GM18907 (cell line): ENCODE results near the gene QPRT.
"Not testable (repeated sequence)": the region's sequence is repeated elsewhere in the genome, so short reads cannot be mapped to it uniquely, and the experiment has no call there.

ENCODE experiments used
- ATAC-seq: cut with Tn5 transposase; IDR thresholded peaks from one replicate; pipeline ENCODE4 v1.9.1; 2021; ENCODE audit warnings: mild to moderate bottlenecking, moderate library complexity; ENCODE audit not compliant: unreplicated experiment

The QPRT gene

DNA sequence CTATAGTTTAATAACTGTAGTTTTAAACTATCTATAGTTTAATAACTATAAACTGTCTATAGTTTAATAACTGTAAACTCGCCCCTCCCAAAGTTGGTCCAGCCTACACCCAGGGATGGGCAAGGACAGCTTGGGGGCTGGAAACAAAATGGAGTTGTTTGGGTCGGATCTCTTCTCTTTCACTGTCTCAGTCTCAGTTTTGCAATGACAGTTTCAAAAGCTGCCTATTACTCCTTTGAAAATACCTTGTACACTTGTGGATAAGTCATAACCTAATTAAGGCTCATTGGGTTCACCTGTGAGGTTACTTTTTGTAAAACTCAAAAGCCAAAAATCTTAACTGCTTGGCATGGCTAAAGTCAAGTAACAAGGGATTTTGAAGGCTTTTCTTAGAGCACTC lies 35.4 kb downstream of the QPRT start:
- no peak for ATAC-seq

DNA sequence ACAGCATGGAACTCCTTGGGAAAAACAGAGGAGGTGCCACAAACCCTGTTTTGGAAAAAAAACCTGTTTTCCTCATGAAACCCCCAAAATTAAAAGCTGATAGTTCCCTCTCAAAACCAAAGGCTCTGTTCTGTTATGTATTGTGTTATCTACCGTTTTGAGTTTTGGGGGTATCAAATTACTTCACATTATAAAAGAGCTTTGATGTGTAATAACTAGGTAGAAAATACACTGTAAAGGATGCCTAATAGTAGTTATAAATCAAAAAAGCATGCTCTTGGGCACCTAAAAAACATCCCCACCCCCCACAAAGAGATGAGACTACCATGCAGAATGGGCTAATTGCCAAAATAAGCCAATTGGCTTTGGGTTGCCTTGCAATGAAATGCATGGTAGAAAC lies 36.0 kb downstream of the QPRT start:
- no peak for ATAC-seq

DNA sequence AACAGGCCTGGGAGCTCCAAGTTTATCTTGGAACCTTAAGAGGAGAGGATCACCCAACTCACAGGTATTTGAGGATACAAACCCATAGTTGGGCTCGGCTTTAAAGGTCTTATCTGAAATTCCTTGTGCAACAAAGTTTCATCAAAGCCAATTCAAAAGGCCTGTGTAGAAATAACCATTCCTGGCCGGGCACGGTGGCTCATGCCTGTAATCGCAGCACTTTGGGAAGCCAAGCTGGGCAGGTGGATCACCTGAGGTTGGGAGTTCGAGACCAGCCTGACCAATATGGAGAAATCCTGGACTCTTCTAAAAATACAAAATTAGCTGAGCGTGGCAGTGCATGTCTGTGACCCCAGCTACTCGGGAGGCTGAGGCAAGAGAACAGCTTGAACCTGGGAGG lies 38.1 kb downstream of the QPRT start:
- ATAC-seq = no peak

DNA sequence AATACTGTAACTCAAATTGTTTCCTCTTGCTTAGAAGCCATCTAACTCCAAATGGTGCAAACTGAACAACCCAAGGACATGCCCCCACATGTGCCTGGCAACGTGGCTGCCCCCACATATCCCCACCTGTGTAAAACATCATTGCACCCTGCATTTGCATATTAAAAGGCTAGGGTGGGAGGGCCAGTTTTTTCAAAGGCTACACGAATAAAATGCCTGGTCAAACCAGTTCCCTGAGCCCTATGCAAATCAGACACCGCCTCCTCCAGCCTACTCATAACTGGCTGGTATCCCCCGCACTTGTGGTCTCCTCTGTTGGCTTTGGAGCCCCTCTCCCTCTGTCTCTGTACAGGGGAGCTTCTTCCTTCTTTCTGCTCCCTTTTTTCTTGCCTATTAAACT lies 40.1 kb downstream of the QPRT start:
- ATAC-seq = no peak

DNA sequence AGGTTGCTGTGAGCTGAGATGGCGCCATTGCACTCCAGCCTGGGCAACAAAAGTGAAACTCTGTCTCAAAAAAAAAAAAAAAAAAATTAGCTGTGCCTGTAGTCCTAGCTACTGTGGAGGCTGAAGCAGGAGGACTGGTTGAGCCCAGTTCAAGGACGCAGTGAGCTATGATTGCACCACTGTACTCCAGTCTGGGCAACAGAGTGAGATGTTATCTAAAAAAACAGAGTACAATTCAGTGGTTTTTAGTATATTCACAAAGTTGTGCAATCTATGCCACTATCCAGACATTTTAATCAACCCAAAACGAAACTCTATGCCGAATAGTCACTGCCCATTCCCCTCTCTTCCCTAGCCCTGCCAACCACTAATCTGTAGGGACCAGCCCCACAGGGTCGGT lies 41.7 kb downstream of the QPRT start:
- ATAC-seq = no peak

DNA sequence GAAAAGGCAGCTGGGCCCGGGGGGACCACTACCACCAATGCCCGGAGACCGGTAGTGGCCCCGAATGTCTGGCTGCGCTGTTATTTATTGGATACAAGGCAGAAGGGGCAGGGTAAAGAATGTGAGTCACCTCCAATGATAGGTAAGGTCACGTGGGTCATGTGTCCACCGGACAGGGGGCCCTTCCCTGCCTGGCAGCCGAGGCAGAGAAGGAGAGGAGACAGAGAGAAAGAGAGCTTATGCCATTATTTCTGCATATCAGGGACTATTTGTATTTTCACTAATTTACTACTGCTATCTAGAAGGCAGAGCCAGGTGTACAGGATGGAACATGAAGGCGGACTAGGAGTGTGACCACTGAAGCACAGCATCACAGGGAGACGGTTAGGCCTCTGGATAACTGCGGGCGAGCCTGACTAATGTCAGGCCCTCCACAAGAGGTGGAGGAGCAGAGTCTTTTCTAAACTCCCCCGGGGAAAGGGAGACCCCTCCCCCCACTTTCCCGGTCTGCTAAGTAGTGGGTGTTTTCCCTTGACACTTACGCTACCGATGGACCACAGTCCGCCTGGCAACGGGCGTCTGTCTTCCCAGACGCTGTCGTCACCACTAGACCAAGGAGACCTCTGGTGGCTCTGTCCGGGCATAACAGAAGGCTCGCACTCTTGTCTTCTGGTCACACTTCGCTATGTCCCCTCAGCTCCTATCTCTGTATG lies 42.3 kb downstream of the QPRT start:
- ATAC-seq = not testable (repeated sequence)

DNA sequence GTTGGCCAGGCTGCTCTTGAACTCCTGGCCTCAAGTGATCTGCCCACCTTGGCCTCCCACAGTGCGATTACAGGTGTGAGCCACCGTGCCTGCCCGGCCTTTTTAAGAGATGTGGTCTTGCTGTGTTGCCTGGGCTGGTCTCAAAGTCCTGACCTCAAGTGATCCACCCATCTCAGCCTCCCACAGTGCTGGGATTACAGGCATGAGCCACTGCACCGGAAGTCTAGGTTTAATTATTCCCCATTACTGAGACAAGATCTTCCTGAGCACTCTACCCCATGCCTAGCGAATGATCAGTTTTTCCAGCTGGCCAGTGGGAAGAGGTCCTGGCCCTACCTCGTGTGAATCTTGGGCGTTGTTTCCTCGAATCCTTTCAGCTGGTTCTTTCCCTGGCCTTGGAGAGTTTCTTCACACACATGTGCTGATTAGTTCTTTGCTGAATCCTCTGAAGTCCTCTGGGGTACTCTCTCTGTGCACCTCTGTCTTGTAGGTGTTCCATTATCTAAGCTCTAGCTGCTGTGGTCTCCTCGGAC lies 47.9 kb downstream of the QPRT start:
- ATAC-seq = no peak

DNA sequence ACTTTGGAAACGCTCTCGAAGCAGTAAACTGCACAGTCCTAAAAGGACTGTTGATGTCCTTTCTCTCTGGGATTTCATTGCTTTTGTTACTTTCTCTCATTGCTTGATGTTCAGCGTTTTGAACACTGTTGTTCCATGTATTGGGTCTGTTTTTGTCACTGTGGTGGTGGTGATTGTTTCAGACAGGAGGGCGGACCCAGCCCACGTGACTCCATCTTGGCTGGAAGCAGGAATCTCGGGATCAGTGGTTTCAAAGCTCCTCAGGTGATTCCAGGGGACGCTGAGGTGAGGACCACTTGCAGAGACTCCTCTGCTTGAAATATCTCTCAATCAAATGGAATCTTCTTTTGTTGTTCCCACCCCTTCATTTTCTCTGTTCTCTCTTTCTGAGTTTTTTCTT lies 48.5 kb downstream of the QPRT start:
- no peak for ATAC-seq

DNA sequence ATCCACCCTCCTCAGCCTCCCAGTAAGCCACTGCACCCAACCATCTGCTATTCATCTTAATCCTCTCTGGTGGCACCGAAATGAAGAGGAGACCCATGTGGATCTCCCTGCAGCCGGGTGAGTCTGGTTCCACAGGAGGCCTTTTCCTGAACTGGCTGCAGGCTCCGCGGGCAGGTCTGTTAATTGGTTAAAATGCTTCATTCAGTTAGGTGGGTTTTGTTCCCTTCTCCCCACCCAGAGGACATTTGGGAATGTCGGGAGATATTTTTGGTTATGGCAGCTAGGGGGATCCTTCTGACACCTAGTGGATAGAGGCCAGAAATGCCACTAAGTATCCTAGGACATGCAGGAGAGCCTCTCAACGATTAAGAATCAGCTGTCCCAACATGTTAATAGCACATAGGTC lies 50.1 kb downstream of the QPRT start:
- no peak for ATAC-seq

DNA sequence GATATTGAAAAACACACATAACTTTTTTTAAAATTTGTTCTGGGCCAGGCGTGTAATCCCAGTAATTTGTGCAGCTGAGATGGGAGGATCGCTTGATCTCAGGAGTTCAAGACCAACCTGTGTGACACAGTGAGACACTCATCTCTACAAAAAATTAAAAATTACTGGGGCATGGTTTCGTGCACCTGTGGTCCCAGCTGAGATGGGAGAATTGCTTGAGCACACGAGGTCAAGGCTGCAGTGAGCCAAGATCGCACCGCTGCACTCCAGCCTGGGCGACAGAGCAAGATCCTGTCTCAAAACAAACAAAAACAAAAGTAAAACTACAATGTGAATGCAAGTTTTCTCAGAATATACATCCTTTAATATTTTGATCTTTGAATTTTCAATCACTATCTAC lies 51.7 kb downstream of the QPRT start:
- ATAC-seq = peak; percentile 38

DNA sequence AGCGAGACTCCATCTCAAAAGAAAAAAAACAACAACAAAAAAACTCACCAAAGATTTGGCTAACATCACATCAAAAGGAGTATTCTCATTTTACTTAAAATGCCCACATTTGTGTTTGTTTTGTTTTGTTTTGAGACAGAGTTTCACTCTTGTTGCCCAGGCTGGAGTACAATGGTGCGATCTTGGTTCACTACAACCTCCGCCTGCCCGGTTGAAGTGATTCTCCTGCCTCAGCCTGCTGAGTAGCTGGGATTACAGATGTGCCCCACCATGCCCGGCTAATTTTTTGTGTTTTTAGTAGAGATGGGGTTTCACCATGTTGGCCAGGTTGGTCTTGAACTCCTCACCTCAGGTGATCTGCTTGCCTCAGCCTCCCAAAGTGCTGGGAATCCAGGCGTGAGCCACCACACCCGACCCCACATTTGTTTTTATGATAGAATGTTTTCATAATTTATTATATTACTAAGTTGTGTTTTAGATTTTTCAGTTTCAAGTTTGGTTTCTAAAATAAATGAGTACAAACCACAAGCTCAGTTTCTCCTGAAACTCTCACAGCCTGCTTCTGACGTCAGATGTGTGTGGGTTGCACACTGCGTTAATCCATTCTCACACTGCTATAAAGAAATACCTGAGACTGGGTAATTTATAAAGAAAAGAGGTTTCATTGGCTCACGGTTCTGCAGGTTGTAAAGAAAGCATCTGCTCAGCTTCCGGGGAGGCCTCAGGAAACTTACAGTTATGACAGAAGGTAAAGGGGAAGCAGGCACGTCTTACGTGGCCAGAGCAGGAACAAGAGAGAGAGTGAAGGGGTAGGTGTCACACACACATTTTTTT lies 53.0 kb downstream of the QPRT start:
- ATAC-seq = peak; percentile 59

DNA sequence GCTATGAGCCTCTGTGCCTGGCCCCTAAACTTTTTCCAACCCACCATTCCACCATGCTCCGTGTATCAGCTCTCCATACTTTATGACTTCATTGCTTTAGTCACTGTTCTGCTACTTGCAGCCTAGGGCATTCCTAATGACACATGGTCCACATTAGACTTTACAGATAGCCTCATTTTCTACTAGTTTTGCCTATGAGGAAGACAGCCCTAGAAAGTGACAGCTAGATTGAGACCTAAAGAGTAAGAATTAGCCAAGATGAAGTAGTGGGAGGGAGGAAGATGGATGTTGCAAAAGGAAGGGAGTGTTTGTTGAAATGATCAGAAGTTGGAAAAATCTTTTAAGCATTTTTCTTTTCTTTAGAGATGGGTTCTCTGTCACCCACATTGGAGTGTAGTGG lies 55.8 kb downstream of the QPRT start:
- ATAC-seq = no peak

DNA sequence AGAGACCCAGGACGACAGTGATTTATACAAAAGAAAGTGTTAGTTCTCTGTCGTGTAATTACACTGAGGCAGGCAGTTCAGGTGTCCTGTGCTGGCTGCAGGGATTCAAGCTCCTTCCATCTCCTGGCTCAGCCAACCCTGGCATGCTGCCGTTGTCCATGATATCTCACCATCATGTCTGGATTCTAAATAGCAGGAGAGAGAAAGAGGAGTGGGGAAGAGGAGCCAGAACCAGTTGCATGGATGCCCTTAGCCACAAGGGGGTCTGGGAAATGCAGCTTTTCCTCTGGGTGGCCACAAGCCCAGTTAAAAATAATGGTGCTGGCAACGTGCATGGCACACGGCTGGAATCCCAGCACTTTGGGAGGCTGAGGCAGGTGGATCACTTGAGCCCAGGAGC lies 57.1 kb downstream of the QPRT start:
- ATAC-seq = no peak

DNA sequence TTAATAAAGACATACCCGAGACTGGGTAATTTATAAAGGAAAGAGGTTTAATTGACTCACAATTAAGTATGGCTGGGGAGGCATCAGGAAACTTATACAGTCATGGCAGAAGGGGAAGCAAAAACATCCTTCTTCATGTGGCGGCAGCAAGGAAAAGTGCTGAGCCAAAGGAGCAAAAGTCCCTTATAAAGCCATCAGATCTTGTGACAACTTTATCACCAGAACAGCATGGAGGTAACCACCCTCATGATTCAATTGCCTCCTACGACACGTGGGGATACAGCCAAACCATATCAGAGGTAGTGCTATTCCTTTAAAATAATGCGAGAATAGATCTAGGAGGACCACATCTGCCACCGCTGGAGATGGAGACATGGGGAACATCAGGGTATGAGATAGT lies 57.8 kb downstream of the QPRT start:
- ATAC-seq = no peak

DNA sequence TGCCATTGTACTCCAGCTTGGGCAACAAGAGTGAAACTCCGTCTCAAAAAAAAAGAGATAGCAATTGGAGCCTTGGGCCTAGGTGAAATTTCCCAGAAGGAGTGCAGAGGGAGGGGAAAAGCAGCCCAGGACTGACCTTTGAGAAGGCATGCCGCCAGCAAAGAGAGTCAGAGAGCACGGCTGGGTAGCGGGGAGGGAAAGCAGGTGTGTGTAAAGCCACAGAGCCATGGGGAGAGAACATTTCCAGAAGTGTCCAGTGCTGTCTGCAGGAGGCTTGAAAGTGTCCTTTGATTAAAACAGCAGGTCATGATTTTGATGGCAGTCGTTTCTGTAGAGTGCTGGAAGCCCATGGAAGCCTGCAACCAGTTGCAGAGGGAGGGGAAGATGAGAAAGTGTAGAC lies 58.7 kb downstream of the QPRT start:
- no peak for ATAC-seq

DNA sequence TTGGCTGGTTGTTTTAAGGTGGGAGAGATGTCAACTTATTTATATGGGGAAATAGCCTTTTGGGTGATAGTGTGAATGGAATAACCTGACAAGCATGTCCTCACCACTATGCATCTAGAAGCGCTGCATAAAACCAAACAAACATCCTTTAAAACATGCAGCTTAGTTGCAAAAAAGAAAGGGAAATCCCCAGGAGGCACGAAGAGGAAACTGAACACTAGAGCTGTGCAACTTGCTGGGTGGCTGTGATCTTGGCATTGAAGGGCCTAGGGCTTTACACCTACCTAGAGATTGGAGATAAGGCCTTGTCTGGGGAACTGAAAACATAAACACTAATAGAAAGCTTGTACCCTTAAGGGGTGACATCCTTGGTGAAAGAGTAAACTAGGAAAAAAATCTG lies 59.5 kb downstream of the QPRT start:
- peak; percentile 44 for ATAC-seq

DNA sequence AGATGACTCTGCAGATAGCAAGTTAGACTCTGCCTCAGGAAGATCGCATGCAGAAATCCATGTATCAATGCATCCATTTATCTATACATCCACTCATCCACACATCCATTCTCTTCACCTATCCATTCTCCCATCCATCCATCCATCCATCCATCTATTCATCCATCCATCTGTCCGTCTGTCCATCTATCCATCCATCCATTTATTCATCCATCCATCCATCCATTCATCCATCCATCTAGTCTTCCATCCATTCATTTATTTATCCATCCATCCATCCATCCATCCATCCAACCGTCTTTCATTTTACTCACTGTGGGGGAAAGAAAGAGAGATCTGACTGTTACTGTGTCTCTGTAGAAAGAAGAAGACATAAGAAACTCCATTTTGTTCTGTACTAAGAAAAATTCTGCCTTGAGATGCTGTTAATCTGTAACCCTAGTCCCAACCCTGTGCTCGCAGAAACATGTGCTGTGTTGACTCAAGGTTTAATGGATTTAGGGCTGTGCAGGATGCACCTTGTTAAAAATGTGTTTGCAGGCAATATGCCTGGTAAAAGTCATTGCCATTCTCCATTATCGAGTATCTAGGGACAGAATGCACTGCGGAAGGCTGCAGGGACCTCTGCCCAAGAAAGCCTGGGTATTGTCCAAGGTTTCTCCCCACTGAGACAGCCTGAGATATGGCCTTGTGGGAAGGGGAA lies 61.1 kb downstream of the QPRT start:
- not testable (repeated sequence) for ATAC-seq

DNA sequence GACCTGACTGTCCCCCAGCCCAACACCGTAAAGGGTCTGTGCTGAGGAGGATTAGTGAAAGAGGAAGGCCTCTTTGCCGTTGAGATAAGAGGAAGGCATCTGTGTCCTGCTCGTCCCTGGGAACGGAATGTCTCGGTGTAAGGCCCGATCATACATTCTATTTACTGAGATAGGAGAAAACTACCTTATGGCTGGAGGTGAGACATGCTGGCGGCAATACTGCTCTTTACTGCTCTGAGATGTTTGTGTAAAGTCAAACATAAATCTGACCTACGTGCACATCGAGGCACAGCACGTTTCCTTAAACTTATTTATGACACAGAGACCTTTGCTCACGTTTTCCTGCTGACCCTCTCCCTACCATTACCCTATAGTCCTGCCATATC lies 61.6 kb downstream of the QPRT start:
- ATAC-seq = not testable (repeated sequence)

DNA sequence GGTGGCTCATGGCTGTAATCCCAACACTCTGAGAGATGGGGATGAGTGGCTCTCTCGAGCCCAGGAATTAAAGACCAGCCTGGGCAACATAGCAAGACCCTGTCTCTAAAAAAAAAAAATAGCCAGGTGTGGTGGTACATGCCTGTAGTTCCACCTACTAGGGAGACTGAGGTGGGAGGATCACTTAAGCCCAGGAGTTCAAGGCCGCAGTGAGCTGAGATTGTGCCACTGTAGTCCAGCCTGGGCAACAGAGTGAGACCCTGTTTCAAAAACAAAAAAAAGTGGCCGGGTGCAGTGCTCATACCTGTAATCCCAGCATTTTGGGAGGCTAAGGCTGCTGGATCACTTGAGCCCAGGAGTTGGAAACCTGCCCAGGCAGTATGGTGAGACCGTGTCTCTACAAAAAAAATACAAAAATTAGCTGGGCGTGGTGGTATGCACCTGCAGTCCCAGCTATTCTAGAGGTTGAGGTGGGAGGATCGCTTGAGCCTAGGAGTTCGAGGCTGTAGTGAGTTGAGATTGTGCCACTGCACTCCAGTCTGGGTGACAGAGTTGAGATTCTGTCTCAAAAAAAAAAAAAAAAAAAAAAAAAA lies 63.8 kb downstream of the QPRT start:
- ATAC-seq = no peak

DNA sequence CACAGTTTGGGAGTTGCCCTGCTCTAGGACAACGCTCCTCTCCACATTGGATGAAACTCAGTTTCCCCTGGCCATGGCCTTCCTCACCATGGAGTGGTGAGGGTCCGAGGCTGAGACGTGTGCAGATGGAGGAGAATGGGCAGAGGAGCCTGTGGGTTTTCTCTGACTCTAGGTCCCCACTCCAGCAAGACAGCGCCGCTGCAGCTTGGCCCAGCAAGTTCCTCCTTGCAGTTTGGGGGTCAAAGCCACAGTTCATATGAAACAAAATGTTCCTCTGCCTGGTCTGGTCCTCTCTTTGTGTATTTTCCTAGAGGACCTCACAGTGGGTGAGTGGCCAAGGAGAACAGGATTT lies 64.5 kb downstream of the QPRT start:
- ATAC-seq = no peak

DNA sequence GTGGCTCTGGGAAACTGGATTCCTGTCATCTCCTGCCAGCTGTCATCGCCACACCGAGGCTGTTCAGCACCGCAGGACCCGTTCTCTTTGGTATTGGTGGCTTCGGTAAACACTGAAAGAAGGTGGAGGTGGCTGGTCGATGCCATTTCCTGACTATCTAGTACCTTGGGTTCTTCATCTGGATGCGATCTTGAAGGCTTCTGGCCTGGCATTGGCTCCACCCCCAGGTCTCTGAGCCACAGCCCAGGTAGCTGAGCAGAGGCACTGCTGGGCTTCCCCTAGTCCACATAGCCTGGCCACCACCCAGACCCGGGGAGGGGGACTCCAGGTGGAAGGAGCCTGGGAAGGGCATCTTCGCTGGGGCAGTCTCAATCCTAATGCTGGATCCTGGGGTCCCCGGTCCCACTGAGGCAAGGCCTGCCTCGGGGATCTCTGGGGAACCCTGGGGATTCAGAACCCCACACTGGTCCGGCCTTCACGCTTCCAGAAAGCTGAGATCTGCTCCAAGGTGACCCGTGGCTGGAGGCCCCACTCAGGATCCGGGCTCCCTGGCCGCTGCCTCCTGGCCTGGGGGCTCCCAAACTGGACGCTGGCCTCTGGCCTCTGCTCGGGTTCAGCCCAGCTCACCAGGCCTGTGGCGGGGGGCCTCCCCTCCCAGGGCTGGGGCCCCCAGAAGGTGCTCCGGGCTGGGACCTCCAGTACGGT lies 65.0 kb downstream of the QPRT start:
- no peak for ATAC-seq
